Panc1 (cell line): ENCODE results near the gene COL5A1. TPM values are rescaled to one million over a fixed set of nuclear protein-coding genes. Genes with fewer than 3 reads are reported as not detected.

Experiments used
- ATAC-seq: fragments of 200-7000 bp; cut with Tn5 transposase; 2 replicates; pipeline ENCODE4 v1.9.1; 2020; ENCODE audit warnings: mild to moderate bottlenecking, moderate library complexity
- BruUV-seq: library from RNA; stranded (reverse); fragments of 400-500 nt; replicated peaks from 2 replicates; lab custom pipeline; 2021; lab: Mats Ljungman, UMichigan
- CTCF ChIA-PET: fragments of 300-600 bp; sonication (Branson Sonifier 250); formaldehyde crosslinking; loops from one replicate; lab custom pipeline; 2022; ENCODE audit warnings: antibody characterized with exemption; lab: Charles Lee
- POLR2A ChIA-PET: fragments of 300-600 bp; sonication (Branson Sonifier 250); formaldehyde crosslinking; loops from one replicate; lab custom pipeline; 2022; ENCODE audit warnings: antibody characterized with exemption; lab: Charles Lee
- DNase-seq: peaks from one replicate; pipeline ENCODE4 v3.0.0-alpha.2; 2010; ENCODE audit warnings: low read depth, low spot score
- H3K27ac ChIP-seq: 2 replicates; pipeline ENCODE4 v1.5.1; 2011; ENCODE audit warnings: mild to moderate bottlenecking, low read length, inconsistent platforms
- H3K27me3 ChIP-seq: fragments of 200-500 bp; sonication (Bioruptor generic); 2 replicates; pipeline ENCODE4 v1.6.0; 2014; ENCODE audit warnings: low read length, inconsistent platforms; ENCODE audit not compliant: control insufficient read depth, insufficient read depth
- H3K36me3 ChIP-seq: fragments of 200-500 bp; sonication (Bioruptor generic); 2 replicates; pipeline ENCODE4 v1.5.1; 2014; ENCODE audit warnings: inconsistent platforms, mild to moderate bottlenecking, low read length, moderate library complexity; ENCODE audit not compliant: control insufficient read depth, insufficient read depth
- H3K4me1 ChIP-seq: 2 replicates; pipeline ENCODE4 v1.5.1; 2011; ENCODE audit warnings: inconsistent platforms, mild to moderate bottlenecking, low read length, moderate library complexity; ENCODE audit not compliant: control insufficient read depth, insufficient read depth
- H3K4me3 ChIP-seq, 2 experiments: 2 replicates each; pipeline ENCODE4 v1.5.1; 2011 to 2012; ENCODE audit warnings: low read depth in 2 of 2, low read length in 2 of 2, mild to moderate bottlenecking in 2 of 2, inconsistent platforms in 1 of 2, moderate library complexity in 1 of 2
- H3K9me3 ChIP-seq: fragments of 200-500 bp; sonication (Bioruptor generic); 2 replicates; pipeline ENCODE4 v1.5.1; 2014; ENCODE audit warnings: low read depth, mild to moderate bottlenecking, inconsistent platforms, low read length, moderate library complexity; ENCODE audit not compliant: control insufficient read depth, insufficient read depth
- POLR2AphosphoS5 ChIP-seq: IDR thresholded peaks from 2 replicates; pipeline ENCODE4 v1.6.1; 2012; ENCODE audit warnings: mild to moderate bottlenecking, low read depth, low read length, moderate library complexity
- SIN3A ChIP-seq: IDR thresholded peaks from 2 replicates; pipeline ENCODE4 v1.6.1; 2012; ENCODE audit warnings: low read depth, mild to moderate bottlenecking, low read length, moderate library complexity, borderline replicate concordance; ENCODE audit not compliant: insufficient read depth
- TCF7L2 ChIP-seq: IDR thresholded peaks from 2 replicates; pipeline ENCODE4 v1.6.1; 2011; ENCODE audit warnings: mild to moderate bottlenecking, low read depth, low read length, inconsistent platforms
- in situ Hi-C: cut with HindIII; loops from 2 replicates; pipeline ENCODE4 v1.10.0; 2016; ENCODE audit warnings: low sequenced_read_pairs, low pct_unique_long_range_greater_than_20kb
- intact Hi-C: fragments of 100-400 bp; cut with micrococcal nuclease; formaldehyde crosslinking; loops from one replicate; pipeline ENCODE4 v1.10.0; 2022; ENCODE audit not compliant: unreplicated experiment
- total RNA-seq: library from RNA; stranded (reverse); gene quantifications from one replicate; pipeline ENCODE4 v1.2.1, GENCODE V29; 2021; ENCODE audit not compliant: unreplicated experiment
- TF ChIP-seq, protein P1 (sequence below), 2 experiments: IDR thresholded peaks; 2 replicates each; pipeline ENCODE4 v1.6.1; 2011 to 2012; ENCODE audit warnings: low read depth in 2 of 2, control low read depth in 1 of 2, low read length in 1 of 2, mild to moderate bottlenecking in 1 of 2, moderate library complexity in 1 of 2; ENCODE audit not compliant: insufficient read depth in 1 of 2
- TF ChIP-seq, protein P2 (sequence below): fragments of 450-650 bp; IDR thresholded peaks from 2 replicates; pipeline ENCODE4 v1.5.1; 2017; ENCODE audit warnings: mild to moderate bottlenecking

The COL5A1 gene
- total RNA-seq, 1 experiment from 2014 or later: 5.7 TPM

DNA sequence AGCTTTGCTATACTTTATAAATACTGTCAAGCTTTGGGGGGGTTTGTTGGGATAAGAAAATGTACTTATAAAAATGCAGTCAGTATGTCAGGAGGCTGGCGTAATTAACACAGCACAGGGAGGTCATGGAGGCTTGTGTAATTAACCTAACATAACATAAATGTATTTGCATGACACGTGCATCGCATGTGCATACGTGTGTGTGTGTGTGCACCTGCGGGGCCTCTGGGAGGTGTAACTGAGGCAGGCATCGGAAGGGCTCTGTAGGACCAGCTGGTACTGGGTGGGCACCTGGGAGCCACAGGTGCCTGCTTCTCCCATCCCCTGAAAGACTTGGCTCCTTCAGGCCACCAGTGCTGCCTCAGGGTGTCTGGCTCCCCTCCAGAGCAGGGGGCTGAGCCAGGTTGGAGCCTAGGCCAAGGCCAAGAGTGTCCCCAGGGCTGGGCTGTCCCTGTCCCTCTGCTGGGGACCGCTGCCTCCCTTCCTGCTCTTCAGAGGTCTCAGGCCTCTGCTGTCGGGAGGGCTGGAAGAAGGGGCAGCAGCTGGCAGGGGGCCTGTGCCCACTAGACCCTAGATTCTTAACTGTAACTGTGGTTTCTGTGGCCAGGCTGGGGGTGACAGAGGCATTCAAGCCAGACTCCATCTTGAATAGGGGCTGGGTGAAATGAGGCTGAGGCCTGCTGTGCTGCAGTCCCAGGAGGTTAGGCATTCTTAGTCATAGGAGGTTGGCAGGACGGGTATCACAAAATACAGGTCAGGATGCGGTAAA is 248.0 kb downstream of the COL5A1 start:
- ChIA-PET CTCF (no interaction called here), POLR2A (no interaction called here)
- no peaks in the 10 kb centered on the region for H3K4me1 ChIP-seq
- no peaks in the 10 kb centered on the region; the same call in 1 of the 2 replicates for H3K27me3 ChIP-seq
- no TSS peak for BruUV-seq
- no peak overlapping the region for H3K4me3 ChIP-seq
- intact Hi-C loops: no loop called here
- no peaks in the 10 kb centered on the region for H3K9me3 ChIP-seq
- DNase-seq (no peak), ATAC-seq (no peak)
- in situ Hi-C loops: no loop called here
- TF ChIP-seq POLR2AphosphoS5 (no peak), SIN3A (no peak), TCF7L2 (no peak)
- TF ChIP-seq, protein P1, sequence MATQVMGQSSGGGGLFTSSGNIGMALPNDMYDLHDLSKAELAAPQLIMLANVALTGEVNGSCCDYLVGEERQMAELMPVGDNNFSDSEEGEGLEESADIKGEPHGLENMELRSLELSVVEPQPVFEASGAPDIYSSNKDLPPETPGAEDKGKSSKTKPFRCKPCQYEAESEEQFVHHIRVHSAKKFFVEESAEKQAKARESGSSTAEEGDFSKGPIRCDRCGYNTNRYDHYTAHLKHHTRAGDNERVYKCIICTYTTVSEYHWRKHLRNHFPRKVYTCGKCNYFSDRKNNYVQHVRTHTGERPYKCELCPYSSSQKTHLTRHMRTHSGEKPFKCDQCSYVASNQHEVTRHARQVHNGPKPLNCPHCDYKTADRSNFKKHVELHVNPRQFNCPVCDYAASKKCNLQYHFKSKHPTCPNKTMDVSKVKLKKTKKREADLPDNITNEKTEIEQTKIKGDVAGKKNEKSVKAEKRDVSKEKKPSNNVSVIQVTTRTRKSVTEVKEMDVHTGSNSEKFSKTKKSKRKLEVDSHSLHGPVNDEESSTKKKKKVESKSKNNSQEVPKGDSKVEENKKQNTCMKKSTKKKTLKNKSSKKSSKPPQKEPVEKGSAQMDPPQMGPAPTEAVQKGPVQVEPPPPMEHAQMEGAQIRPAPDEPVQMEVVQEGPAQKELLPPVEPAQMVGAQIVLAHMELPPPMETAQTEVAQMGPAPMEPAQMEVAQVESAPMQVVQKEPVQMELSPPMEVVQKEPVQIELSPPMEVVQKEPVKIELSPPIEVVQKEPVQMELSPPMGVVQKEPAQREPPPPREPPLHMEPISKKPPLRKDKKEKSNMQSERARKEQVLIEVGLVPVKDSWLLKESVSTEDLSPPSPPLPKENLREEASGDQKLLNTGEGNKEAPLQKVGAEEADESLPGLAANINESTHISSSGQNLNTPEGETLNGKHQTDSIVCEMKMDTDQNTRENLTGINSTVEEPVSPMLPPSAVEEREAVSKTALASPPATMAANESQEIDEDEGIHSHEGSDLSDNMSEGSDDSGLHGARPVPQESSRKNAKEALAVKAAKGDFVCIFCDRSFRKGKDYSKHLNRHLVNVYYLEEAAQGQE (IDR thresholded peaks at IDR 0.05; ENCODE audit: insufficient read depth in 1 of 2, low read depth in 2 of 2, low read length in 1 of 2): no peak
- TF ChIP-seq, protein P2, sequence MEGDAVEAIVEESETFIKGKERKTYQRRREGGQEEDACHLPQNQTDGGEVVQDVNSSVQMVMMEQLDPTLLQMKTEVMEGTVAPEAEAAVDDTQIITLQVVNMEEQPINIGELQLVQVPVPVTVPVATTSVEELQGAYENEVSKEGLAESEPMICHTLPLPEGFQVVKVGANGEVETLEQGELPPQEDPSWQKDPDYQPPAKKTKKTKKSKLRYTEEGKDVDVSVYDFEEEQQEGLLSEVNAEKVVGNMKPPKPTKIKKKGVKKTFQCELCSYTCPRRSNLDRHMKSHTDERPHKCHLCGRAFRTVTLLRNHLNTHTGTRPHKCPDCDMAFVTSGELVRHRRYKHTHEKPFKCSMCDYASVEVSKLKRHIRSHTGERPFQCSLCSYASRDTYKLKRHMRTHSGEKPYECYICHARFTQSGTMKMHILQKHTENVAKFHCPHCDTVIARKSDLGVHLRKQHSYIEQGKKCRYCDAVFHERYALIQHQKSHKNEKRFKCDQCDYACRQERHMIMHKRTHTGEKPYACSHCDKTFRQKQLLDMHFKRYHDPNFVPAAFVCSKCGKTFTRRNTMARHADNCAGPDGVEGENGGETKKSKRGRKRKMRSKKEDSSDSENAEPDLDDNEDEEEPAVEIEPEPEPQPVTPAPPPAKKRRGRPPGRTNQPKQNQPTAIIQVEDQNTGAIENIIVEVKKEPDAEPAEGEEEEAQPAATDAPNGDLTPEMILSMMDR: no peak
- H3K36me3 ChIP-seq: no peaks in the 10 kb centered on the region
- H3K27ac ChIP-seq: no peak overlapping the region

DNA sequence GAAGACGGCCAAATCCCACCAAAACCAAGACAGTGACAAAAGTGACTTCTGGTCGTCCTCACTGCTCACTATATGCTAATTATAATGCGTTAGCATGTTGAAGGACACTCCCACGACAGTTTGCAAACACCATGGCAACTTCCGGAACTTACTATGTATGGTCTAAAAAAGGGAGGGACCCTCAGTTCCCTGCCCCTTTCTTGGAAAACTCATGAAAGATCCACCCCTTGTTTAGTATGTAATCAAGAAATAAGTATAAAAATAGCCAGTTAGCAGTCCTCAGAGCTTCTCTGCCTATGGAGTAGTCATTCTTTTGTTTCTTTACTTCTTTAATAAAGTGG is 248.5 kb downstream of the COL5A1 start:
- ATAC-seq (no peak), DNase-seq (no peak)
- TF ChIP-seq, protein P2: no peak
- TF ChIP-seq TCF7L2 (no peak), SIN3A (no peak), POLR2AphosphoS5 (no peak)
- TF ChIP-seq, protein P1 (IDR thresholded peaks at IDR 0.05; ENCODE audit: insufficient read depth in 1 of 2, low read depth in 2 of 2, low read length in 1 of 2): no peak
- in situ Hi-C loops (no loop called here), intact Hi-C loops (no loop called here)
- Histone ChIP-seq H3K4me1 (no peaks in the 10 kb centered on the region), H3K4me3 (no peak overlapping the region), H3K27me3 (no peaks in the 10 kb centered on the region; the same call in 1 of the 2 replicates), H3K9me3 (no peaks in the 10 kb centered on the region), H3K27ac (no peak overlapping the region), H3K36me3 (no peaks in the 10 kb centered on the region)
- ChIA-PET CTCF (no interaction called here), POLR2A (no interaction called here)
- BruUV-seq: no TSS peak
